ENCODE measurements around the gene DMRT2. TPM values are rescaled to one million over a fixed set of nuclear protein-coding genes. Genes with fewer than 3 reads are reported as not detected.
A peak's percentile ranks its signal among the peaks of the same experiment; 100 is the strongest.

The DMRT2 gene
- total and polyA plus RNA-seq, 2 of the 13 experiments (the other 11 are each of a cell fraction or from before 2014, with no cell fraction given) = not detected

DNA sequence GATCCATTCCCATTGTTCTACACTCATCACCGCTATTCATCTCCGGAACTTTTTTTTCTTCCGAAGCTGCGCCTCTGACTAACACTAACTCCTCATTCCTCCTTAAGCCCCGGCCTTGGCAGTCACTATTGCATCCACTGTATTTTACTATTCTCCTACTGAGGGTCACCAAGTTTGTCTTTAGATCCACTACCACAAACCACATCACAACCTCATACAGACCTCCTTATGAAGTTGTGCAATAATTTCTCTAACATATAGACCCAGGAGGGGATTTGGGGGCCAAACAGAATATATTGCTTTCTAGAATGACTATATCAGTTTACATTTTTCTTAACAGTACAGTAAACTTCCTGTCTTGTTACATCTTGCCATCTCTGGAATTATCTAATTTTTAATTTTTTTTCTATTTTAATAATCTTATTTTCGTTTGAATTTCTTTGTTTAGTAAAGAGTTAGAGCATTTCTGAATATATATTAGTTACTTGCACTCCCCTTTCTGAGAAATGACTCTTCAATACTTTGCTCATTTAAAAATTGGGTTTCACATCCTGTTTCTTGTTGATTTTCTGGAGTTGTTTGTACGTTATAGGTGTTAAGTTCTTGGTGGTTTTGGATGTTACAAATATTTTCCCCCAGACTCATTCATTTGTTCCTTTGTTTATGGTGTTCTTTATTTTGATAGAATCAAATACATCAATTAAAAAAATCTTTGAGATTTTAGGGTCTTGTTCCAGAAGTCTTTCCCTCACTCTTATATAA lies 37.1 kb downstream of the DMRT2 start (continued):
- TF ChIP-seq, protein P1, sequence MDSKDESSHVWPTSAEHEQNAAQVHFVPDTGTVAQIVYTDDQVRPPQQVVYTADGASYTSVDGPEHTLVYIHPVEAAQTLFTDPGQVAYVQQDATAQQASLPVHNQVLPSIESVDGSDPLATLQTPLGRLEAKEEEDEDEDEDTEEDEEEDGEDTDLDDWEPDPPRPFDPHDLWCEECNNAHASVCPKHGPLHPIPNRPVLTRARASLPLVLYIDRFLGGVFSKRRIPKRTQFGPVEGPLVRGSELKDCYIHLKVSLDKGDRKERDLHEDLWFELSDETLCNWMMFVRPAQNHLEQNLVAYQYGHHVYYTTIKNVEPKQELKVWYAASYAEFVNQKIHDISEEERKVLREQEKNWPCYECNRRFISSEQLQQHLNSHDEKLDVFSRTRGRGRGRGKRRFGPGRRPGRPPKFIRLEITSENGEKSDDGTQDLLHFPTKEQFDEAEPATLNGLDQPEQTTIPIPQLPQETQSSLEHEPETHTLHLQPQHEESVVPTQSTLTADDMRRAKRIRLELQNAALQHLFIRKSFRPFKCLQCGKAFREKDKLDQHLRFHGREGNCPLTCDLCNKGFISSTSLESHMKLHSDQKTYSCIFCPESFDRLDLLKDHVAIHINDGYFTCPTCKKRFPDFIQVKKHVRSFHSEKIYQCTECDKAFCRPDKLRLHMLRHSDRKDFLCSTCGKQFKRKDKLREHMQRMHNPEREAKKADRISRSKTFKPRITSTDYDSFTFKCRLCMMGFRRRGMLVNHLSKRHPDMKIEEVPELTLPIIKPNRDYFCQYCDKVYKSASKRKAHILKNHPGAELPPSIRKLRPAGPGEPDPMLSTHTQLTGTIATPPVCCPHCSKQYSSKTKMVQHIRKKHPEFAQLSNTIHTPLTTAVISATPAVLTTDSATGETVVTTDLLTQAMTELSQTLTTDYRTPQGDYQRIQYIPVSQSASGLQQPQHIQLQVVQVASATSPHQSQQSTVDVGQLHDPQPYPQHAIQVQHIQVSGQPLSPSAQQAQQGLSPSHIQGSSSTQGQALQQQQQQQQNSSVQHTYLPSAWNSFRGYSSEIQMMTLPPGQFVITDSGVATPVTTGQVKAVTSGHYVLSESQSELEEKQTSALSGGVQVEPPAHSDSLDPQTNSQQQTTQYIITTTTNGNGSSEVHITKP (CRISPR knock-in tag; IDR thresholded peaks at IDR 0.05; ENCODE audit: low read depth) = no peak
- TF ChIP-seq ZMAT3 (CRISPR knock-in tag; conservative IDR thresholded peaks at IDR 0.05) (no peak), CEBPB (IDR thresholded peaks at IDR 0.05; ENCODE audit: borderline replicate concordance, low read depth, low read length) (peak; percentile 54; the same call in 1 of the 2 replicates), NFE2L2 (IDR thresholded peaks at IDR 0.05; ENCODE audit: low read length) (no peak), ZNF326 (CRISPR knock-in tag; IDR thresholded peaks at IDR 0.05; ENCODE audit: borderline replicate concordance) (no peak)

DNA sequence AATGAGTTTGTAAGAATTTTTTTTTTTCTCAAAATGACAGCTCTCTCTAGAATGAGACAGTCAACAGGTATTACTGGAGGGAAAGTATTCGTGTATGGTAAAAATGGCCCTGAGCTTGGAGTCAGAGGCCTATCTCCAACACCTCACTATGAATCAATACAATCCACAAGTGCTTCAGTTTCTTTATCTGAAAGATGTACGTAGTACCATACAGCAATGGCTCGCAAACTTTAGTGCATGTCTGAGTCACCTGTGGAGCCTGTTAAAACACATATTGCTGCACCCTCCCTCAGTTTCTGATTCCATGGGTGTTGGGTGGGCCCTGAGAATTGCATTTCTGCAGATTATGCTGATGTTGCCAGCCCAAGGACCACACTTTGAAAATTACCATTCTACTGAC lies 44.6 kb downstream of the DMRT2 start:
- DNase-seq (ENCODE audit: low spot score) (no peak), FAIRE-seq (no peak), ATAC-seq (no peak)
- ChIA-PET CTCF (ENCODE audit: low intra/inter-chr PET ratio, low total read pairs) (no interaction called here), POLR2A (no interaction called here)
- TF ChIP-seq RARA (CRISPR knock-in tag; IDR thresholded peaks at IDR 0.05) (no peak), ZNF138 (CRISPR knock-in tag; IDR thresholded peaks at IDR 0.05; ENCODE audit: low read depth) (no peak), SAP130 (CRISPR knock-in tag; IDR thresholded peaks at IDR 0.05; ENCODE audit: low read depth) (no peak), ZNF326 (CRISPR knock-in tag; IDR thresholded peaks at IDR 0.05; ENCODE audit: borderline replicate concordance) (no peak), MBNL3 (CRISPR knock-in tag; conservative IDR thresholded peaks at IDR 0.05) (no peak), MAFK (conservative IDR thresholded peaks at IDR 0.05 in 1 of 2, IDR thresholded peaks at IDR 0.05 in 1 of 2; ENCODE audit: low read length in 2 of 2) (no peak), MTF2 (CRISPR knock-in tag; IDR thresholded peaks at IDR 0.05; ENCODE audit: borderline replicate concordance) (no peak)
- TF ChIP-seq, protein P2, sequence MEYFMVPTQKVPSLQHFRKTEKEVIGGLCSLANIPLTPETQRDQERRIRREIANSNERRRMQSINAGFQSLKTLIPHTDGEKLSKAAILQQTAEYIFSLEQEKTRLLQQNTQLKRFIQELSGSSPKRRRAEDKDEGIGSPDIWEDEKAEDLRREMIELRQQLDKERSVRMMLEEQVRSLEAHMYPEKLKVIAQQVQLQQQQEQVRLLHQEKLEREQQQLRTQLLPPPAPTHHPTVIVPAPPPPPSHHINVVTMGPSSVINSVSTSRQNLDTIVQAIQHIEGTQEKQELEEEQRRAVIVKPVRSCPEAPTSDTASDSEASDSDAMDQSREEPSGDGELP (IDR thresholded peaks at IDR 0.05; ENCODE audit: borderline replicate concordance, low read depth) = no peak
- TF ChIP-seq, protein P3, sequence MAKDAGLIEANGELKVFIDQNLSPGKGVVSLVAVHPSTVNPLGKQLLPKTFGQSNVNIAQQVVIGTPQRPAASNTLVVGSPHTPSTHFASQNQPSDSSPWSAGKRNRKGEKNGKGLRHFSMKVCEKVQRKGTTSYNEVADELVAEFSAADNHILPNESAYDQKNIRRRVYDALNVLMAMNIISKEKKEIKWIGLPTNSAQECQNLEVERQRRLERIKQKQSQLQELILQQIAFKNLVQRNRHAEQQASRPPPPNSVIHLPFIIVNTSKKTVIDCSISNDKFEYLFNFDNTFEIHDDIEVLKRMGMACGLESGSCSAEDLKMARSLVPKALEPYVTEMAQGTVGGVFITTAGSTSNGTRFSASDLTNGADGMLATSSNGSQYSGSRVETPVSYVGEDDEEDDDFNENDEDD (CRISPR knock-in tag; IDR thresholded peaks at IDR 0.05; ENCODE audit: borderline replicate concordance) = no peak
- TF ChIP-seq, protein P4, sequence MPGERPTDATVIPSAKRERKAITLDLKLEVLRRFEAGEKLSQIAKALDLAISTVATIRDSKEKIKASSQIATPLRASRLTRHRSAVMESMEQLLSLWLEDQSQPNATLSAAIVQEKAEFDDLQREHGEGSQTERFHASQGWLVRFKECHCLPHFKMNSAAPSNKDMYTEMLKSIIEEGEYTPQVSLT (CRISPR knock-in tag; IDR thresholded peaks at IDR 0.05; ENCODE audit: borderline replicate concordance, low read depth) = no peak
- Histone ChIP-seq H3K27ac (ENCODE audit: extremely low read length, insufficient read depth, low read length) (no peak overlapping the region), H3K4me3 (replicated peaks in 1 of 3; ENCODE audit: insufficient read depth in 1 of 3, low read depth in 2 of 3, low read length in 3 of 3) (no peak overlapping the region), H3K9me3 (ENCODE audit: low read length) (no peaks in the 10 kb centered on the region), H4K20me1 (ENCODE audit: insufficient read depth, low read length) (no peaks in the 10 kb centered on the region), H3K4me2 (ENCODE audit: low read depth, low read length) (no peak overlapping the region), H3K36me3 (replicated peaks in 1 of 2; ENCODE audit: control insufficient read depth in 1 of 2, insufficient read depth in 2 of 2, low read length in 2 of 2) (no peaks in the 10 kb centered on the region), H3K9ac (ENCODE audit: insufficient read depth, low read depth, low read length) (no peak overlapping the region), H3K79me2 (ENCODE audit: insufficient read depth, low read length) (no peaks in the 10 kb centered on the region), H2AFZ (ENCODE audit: low read length) (no peak overlapping the region), H3K27me3 (ENCODE audit: control insufficient read depth in 1 of 2, insufficient read depth in 2 of 2, low read length in 2 of 2) (no peaks in the 10 kb centered on the region), H3K4me1 (ENCODE audit: insufficient read depth, low read length) (no peaks in the 10 kb centered on the region)
- in situ Hi-C loops (cut with HindIII; ENCODE audit: extremely low pct_ligation_motif_present, low pct_unique_long_range_greater_than_20kb) (no loop called here), intact Hi-C loops (cut with micrococcal nuclease; ENCODE audit: unreplicated experiment) (loop anchor here (5.0 kb wide), 1 partner anchor 528 kb away; no protein-coding TSS in a partner anchor)
- BruUV-seq (replicated peaks) = no TSS peak
- WGBS (ENCODE audit: low lambda C conversion rate) = 45% methylated on average over 3 of the region's 3 CpGs

Measured in HepG2 (cell line).